Liver (tissue), 9 donors: Measurements from ENCODE around the gene TADA3. TPM values are rescaled to one million over a fixed set of nuclear protein-coding genes. Genes with fewer than 3 reads are reported as not detected.

ENCODE experiments used
- DNase-seq: peaks from one replicate; pipeline ENCODE4 v3.0.0-alpha.2; 2017; ENCODE audit warnings: low spot score
- H3K27ac ChIP-seq, 2 donors: one replicate each; pipeline ENCODE4 v1.7.0; 2013; ENCODE audit warnings: inconsistent platforms in 2 of 2, low read length in 2 of 2, control low read depth in 1 of 2, low read depth in 1 of 2, mild to moderate bottlenecking in 1 of 2
- H3K27me3 ChIP-seq, 4 donors: one replicate each; pipeline versions ENCODE4 v1.6.1 to v1.7.0; 2013; ENCODE audit warnings: low read length in 3 of 4, inconsistent platforms in 1 of 4, mild to moderate bottlenecking in 1 of 4, moderate library complexity in 1 of 4; ENCODE audit not compliant: control insufficient read depth in 4 of 4, insufficient read depth in 4 of 4
- H3K36me3 ChIP-seq, 4 donors: one replicate each; pipeline versions ENCODE4 v1.6.1 to v1.7.0; 2013; ENCODE audit warnings: low read length in 3 of 4, mild to moderate bottlenecking in 3 of 4, low read depth in 1 of 4, moderate library complexity in 1 of 4; ENCODE audit not compliant: control insufficient read depth in 4 of 4, insufficient read depth in 3 of 4
- H3K4me1 ChIP-seq, 4 donors: one replicate each; pipeline versions ENCODE4 v1.6.1 to v1.7.0; 2013; ENCODE audit warnings: low read length in 3 of 4, mild to moderate bottlenecking in 3 of 4, moderate library complexity in 1 of 4; ENCODE audit not compliant: control insufficient read depth in 4 of 4, insufficient read depth in 4 of 4
- H3K4me3 ChIP-seq, 3 donors: one replicate each; pipeline versions ENCODE4 v1.6.1 to v1.7.0; 2013; ENCODE audit warnings: low read length in 3 of 3, control low read depth in 1 of 3, low read depth in 1 of 3, mild to moderate bottlenecking in 1 of 3
- H3K9ac ChIP-seq, 2 donors: one replicate each; pipeline ENCODE4 v1.7.0; 2013; ENCODE audit warnings: low read length in 2 of 2, mild to moderate bottlenecking in 2 of 2, moderate library complexity in 2 of 2, control low read depth in 1 of 2, low read depth in 1 of 2
- H3K9me3 ChIP-seq, 4 donors: one replicate each; pipeline versions ENCODE4 v1.6.1 to v1.7.0; 2013; ENCODE audit warnings: low read length in 3 of 4; ENCODE audit not compliant: control insufficient read depth in 4 of 4
- ATF3 ChIP-seq: IDR thresholded peaks from 2 replicates; pipeline ENCODE4 v1.6.1; 2016; ENCODE audit warnings: antibody characterized with exemption
- CTCF ChIP-seq: fragments of 150-350 bp; IDR thresholded peaks from 2 replicates; pipeline ENCODE4 v1.5.1; 2017; ENCODE audit warnings: improper control_type of control experiment, low read depth, low read length; ENCODE audit not compliant: missing input control
- EGR1 ChIP-seq, 2 donors: IDR thresholded peaks; 2 replicates each; pipeline ENCODE4 v1.6.1; 2016 to 2018; ENCODE audit warnings: antibody characterized with exemption in 2 of 2, low read depth in 2 of 2
- FOXA1 ChIP-seq: IDR thresholded peaks from 2 replicates; pipeline ENCODE4 v1.6.1; 2016; ENCODE audit warnings: antibody characterized with exemption
- FOXA2 ChIP-seq: IDR thresholded peaks from 2 replicates; pipeline ENCODE4 v1.6.1; 2016; ENCODE audit warnings: antibody characterized with exemption
- GABPA ChIP-seq, 2 donors: IDR thresholded peaks in 1 of 2; conservative IDR thresholded peaks in 1 of 2; 2 replicates each; pipeline ENCODE4 v1.6.1; 2016; ENCODE audit warnings: antibody characterized with exemption in 2 of 2, mild to moderate bottlenecking in 1 of 2, moderate library complexity in 1 of 2
- HNF4A ChIP-seq, 2 donors: conservative IDR thresholded peaks; 2 replicates each; pipeline ENCODE4 v1.6.1; 2016; ENCODE audit warnings: antibody characterized with exemption in 2 of 2, mild to moderate bottlenecking in 2 of 2
- JUND ChIP-seq, 2 donors: IDR thresholded peaks; 2 replicates each; pipeline ENCODE4 v1.6.1; 2016; ENCODE audit warnings: antibody characterized with exemption in 2 of 2
- MAX ChIP-seq: IDR thresholded peaks from 2 replicates; pipeline ENCODE4 v1.6.1; 2016; ENCODE audit warnings: antibody characterized with exemption
- NR2F2 ChIP-seq: IDR thresholded peaks from 2 replicates; pipeline ENCODE4 v1.6.1; 2016; ENCODE audit warnings: antibody characterized with exemption
- RAD21 ChIP-seq, 2 donors: IDR thresholded peaks; 2 replicates each; pipeline ENCODE4 v1.6.1; 2016; ENCODE audit warnings: antibody characterized with exemption in 2 of 2, mild to moderate bottlenecking in 2 of 2
- REST ChIP-seq: IDR thresholded peaks from 2 replicates; pipeline ENCODE4 v1.6.1; 2016; ENCODE audit warnings: antibody characterized with exemption, mild to moderate bottlenecking
- RXRA ChIP-seq, 2 donors: IDR thresholded peaks; 2 replicates each; pipeline ENCODE4 v1.6.1; 2017 to 2018; ENCODE audit warnings: antibody characterized with exemption in 2 of 2, mild to moderate bottlenecking in 1 of 2
- SP1 ChIP-seq: IDR thresholded peaks from 2 replicates; pipeline ENCODE4 v1.6.1; 2018; ENCODE audit warnings: antibody characterized with exemption, mild to moderate bottlenecking
- TAF1 ChIP-seq: conservative IDR thresholded peaks from 2 replicates; pipeline ENCODE4 v1.6.1; 2016; ENCODE audit warnings: antibody characterized with exemption, mild to moderate bottlenecking
- YY1 ChIP-seq: IDR thresholded peaks from 2 replicates; pipeline ENCODE4 v1.6.1; 2016; ENCODE audit warnings: antibody characterized with exemption, mild to moderate bottlenecking
- ZBTB33 ChIP-seq: IDR thresholded peaks from 2 replicates; pipeline ENCODE4 v1.6.1; 2016; ENCODE audit warnings: antibody characterized with exemption
- WGBS: extraction: QIAGEN DNeasy Blood & Tissue Kit; methylation state at CpG from one replicate; pipeline ENCODE4 v1.1.7; 2013; 5-methylcytosine and 5-hydroxymethylcytosine counted together
- polyA plus RNA-seq, 2 donors: library from polyadenylated mRNA; stranded (reverse) in 1 of 2; unstranded in 1 of 2; fragments of 200-250 nt in 1 of 2; fragments of >200 nt in 1 of 2; fragmentation: Nextera tagmentation in 1 of 2; extraction: Ambion mirVana in 1 of 2; gene quantifications; one replicate each; pipeline versions ENCODE4 v1.2.1 to v1.2.3, GENCODE V29; 2013 to 2015
- total RNA-seq, 2 donors: library from RNA; depleted of rRNA; stranded (reverse); fragments of >200 nt; gene quantifications; one replicate each; pipeline ENCODE4 v1.2.3, GENCODE V29; 2014
- donor health status: healthy.
- donor health status: healthy.
- donor health status: healthy.
- donor health status: healthy.
- donor health status: healthy.

TADA3 gene
- total and polyA plus RNA-seq, 4 donors: 16.2 to 27.8 (median 21.5) TPM

- peaks cover 0 to 24% (median 19%) of the 10 kb centered on the region in 4 donors for H3K4me1 ChIP-seq
- H3K27ac ChIP-seq: no peak overlapping the region
- H3K4me3 ChIP-seq: no peak overlapping the region
- H3K27me3 ChIP-seq: no peaks in the 10 kb centered on the region
- TF ChIP-seq EGR1 (IDR thresholded peaks at IDR 0.05; ENCODE audit: low read depth in 2 of 2) (no peak), JUND (IDR thresholded peaks at IDR 0.05) (no peak), REST (no peak), TAF1 (no peak), YY1 (no peak), RXRA (IDR thresholded peaks at IDR 0.05) (no peak), SP1 (no peak), FOXA1 (no peak), MAX (no peak), HNF4A (conservative IDR thresholded peaks at IDR 0.05) (no peak), GABPA (IDR thresholded peaks at IDR 0.05 in 1 of 2, conservative IDR thresholded peaks at IDR 0.05 in 1 of 2) (no peak), RAD21 (IDR thresholded peaks at IDR 0.05) (no peak), NR2F2 (no peak), CTCF (no peak), FOXA2 (no peak)
- 95% methylated on average over 11 of the region's 11 CpGs for WGBS
- DNase-seq: no peak
- H3K9ac ChIP-seq: no peak overlapping the region
- H3K9me3 ChIP-seq: no peaks in the 10 kb centered on the region
- H3K36me3 ChIP-seq: peaks cover 2 to 31% (median 24%) of the 10 kb centered on the region in 4 donors
Observed at GRCh38 chr3:9791127-9791526, 1.1 kb downstream of the TADA3 start.

GRCh38 chr3:9787714-9788113 lies 4.6 kb downstream of the TADA3 start:
- 95% methylated on average over 6 of the region's 6 CpGs for WGBS

More at GRCh38 chr3:9787714-9788113, 4.6 kb downstream of the TADA3 start:
- Histone ChIP-seq H3K27ac (no peak overlapping the region), H3K4me1 (peaks cover 0 to 15% (median 8%) of the 10 kb centered on the region in 4 donors), H3K36me3 (peaks cover 2 to 50% (median 38%) of the 10 kb centered on the region in 4 donors), H3K27me3 (no peaks in the 10 kb centered on the region), H3K9ac (no peak overlapping the region), H3K4me3 (no peak overlapping the region), H3K9me3 (no peaks in the 10 kb centered on the region)
- no peak for TF ChIP-seq JUND (IDR thresholded peaks at IDR 0.05)
- TF ChIP-seq SP1: no peak
- TF ChIP-seq RAD21 (IDR thresholded peaks at IDR 0.05): no peak
- no peak for TF ChIP-seq FOXA1
- TF ChIP-seq GABPA (IDR thresholded peaks at IDR 0.05 in 1 of 2, conservative IDR thresholded peaks at IDR 0.05 in 1 of 2): no peak
- no peak for TF ChIP-seq MAX
- no peak for TF ChIP-seq RXRA (IDR thresholded peaks at IDR 0.05)
- no peak for TF ChIP-seq REST
- TF ChIP-seq FOXA2: no peak
- TF ChIP-seq ZBTB33: no peak
- no peak for TF ChIP-seq ATF3
- DNase-seq: no peak
